Lung (tissue), 12 donors: ENCODE data around the gene UBB. TPM values are rescaled to one million over a fixed set of nuclear protein-coding genes. Genes with fewer than 3 reads are reported as not detected.

Experiments used
- ATAC-seq: fragments of 200-7000 bp; cut with Tn5 transposase; one replicate; pipeline ENCODE4 v1.9.1; 2020; ENCODE audit warnings: moderate number of reproducible peaks; ENCODE audit not compliant: insufficient read depth, low FRiP score
- DNase-seq, 3 donors: peaks; one replicate each; pipeline ENCODE4 v3.0.0-alpha.2; 2013 to 2017
- H3K27ac ChIP-seq, 2 donors: one replicate each; pipeline ENCODE4 v1.5.1; 2013; ENCODE audit warnings: mild to moderate bottlenecking in 2 of 2, moderate library complexity in 2 of 2, control low read depth in 1 of 2, inconsistent platforms in 1 of 2, low read depth in 1 of 2, low read length in 1 of 2
- H3K27me3 ChIP-seq, 3 donors: one replicate each; pipeline ENCODE4 v1.5.1; 2013; ENCODE audit warnings: low read length in 2 of 3; ENCODE audit not compliant: control insufficient read depth in 3 of 3, insufficient read depth in 3 of 3
- H3K36me3 ChIP-seq, 4 donors: one replicate each; pipeline ENCODE4 v1.5.1; 2013; ENCODE audit warnings: low read length in 4 of 4, mild to moderate bottlenecking in 1 of 4, moderate library complexity in 1 of 4; ENCODE audit not compliant: control insufficient read depth in 4 of 4, insufficient read depth in 4 of 4
- H3K4me1 ChIP-seq, 5 donors: one replicate each; pipeline ENCODE4 v1.5.1; 2013; ENCODE audit warnings: low read length in 5 of 5, mild to moderate bottlenecking in 2 of 5, moderate library complexity in 1 of 5; ENCODE audit not compliant: control insufficient read depth in 5 of 5, insufficient read depth in 5 of 5
- H3K4me3 ChIP-seq: one replicate; pipeline ENCODE4 v1.5.1; 2013; ENCODE audit warnings: mild to moderate bottlenecking, control low read depth, moderate library complexity
- H3K9ac ChIP-seq, 2 donors: one replicate each; pipeline ENCODE4 v1.5.1; 2013; ENCODE audit warnings: low read length in 2 of 2, control low read depth in 1 of 2; ENCODE audit not compliant: insufficient read depth in 1 of 2
- H3K9me3 ChIP-seq, 4 donors: one replicate each; pipeline ENCODE4 v1.5.1; 2013; ENCODE audit warnings: low read length in 3 of 4, mild to moderate bottlenecking in 1 of 4, moderate library complexity in 1 of 4; ENCODE audit not compliant: control insufficient read depth in 4 of 4, insufficient read depth in 3 of 4
- CTCF ChIP-seq: IDR thresholded peaks from 2 replicates; pipeline ENCODE4 v1.5.1; 2012; ENCODE audit warnings: mild to moderate bottlenecking; ENCODE audit errors: control extremely low read depth, extremely low read depth
- WGBS, 2 donors: extraction: QIAGEN DNeasy Blood & Tissue Kit; methylation state at CpG; one replicate each; pipeline ENCODE4 v1.1.7; 2013; 5-methylcytosine and 5-hydroxymethylcytosine counted together
- polyA plus RNA-seq, 2 donors: library from polyadenylated mRNA; stranded (reverse); fragments of 200-250 nt; gene quantifications; one replicate each; pipeline ENCODE4 v1.2.1, GENCODE V29; 2013
- total RNA-seq, 2 donors: library from RNA; depleted of rRNA in 1 of 2; stranded (reverse); fragments of >200 nt in 1 of 2; gene quantifications; one replicate each; pipeline ENCODE4 v1.2.1, GENCODE V29; 2014 to 2021
- donor health status: control.
- donor health status: control.
- donor health status: Bipolar disorder and iron deficiency.
- donor health status: healthy.
- donor health status: DM: yes; HTN: yes; CAD: no.

UBB gene
- total and polyA plus RNA-seq, 4 donors: 602 to 1,870 (median 1,244) TPM

GRCh38 chr17:16407911-16408588, 27.2 kb downstream of the UBB start:
- H3K27me3 ChIP-seq: no peaks in the 10 kb centered on the region
- DNase-seq: peak; percentile 59 to 80 (median 77)
- no peak overlapping the region for H3K4me3 ChIP-seq
- peaks cover 0 to 9% (median 0%) of the 10 kb centered on the region in 5 donors for H3K4me1 ChIP-seq
- no peak for TF ChIP-seq CTCF
- no peaks in the 10 kb centered on the region for H3K36me3 ChIP-seq
- WGBS, 2 donors: 25 to 31% methylated on average over 12 to 14 of the region's 14 CpGs
- no peak overlapping the region for H3K9ac ChIP-seq
- H3K9me3 ChIP-seq: no peaks in the 10 kb centered on the region
- no peak for ATAC-seq
- peak overlapping the region in 1 of 2 donors; percentile 85 for H3K27ac ChIP-seq

GRCh38 chr17:16415031-16415924, 34.4 kb downstream of the UBB start, which contains the start of gene TRPV2:
TRPV2 (plus strand) TSS chr17:16415571; CDS start chr17:16417669, 2,098 bp downstream.
- peaks cover 0 to 17% (median 0%) of the 10 kb centered on the region in 4 donors for H3K36me3 ChIP-seq
- H3K27me3 ChIP-seq: no peaks in the 10 kb centered on the region
- H3K9ac ChIP-seq: peak within 1 kb of the TSS in 1 of 2 donors; percentile 9
- H3K4me1 ChIP-seq: peaks cover 0 to 25% (median 6%) of the 10 kb centered on the region in 5 donors
- ATAC-seq: no peak
- 7 to 9% methylated on average over 21 of the region's 21 CpGs for WGBS, 2 donors
- peak within 1 kb of the TSS; percentile 74 to 93 for H3K27ac ChIP-seq
- H3K4me3 ChIP-seq: peak within 1 kb of the TSS; percentile 82
- DNase-seq: no peak
- peak; percentile 43 for TF ChIP-seq CTCF
- H3K9me3 ChIP-seq: no peaks in the 10 kb centered on the region

GRCh38 chr17:16417399-16417798, 36.5 kb downstream of the UBB start:
- Histone ChIP-seq H3K27ac (peak overlapping the region in 1 of 2 donors; percentile 93), H3K27me3 (no peaks in the 10 kb centered on the region), H3K36me3 (peaks cover 0 to 18% (median 0%) of the 10 kb centered on the region in 4 donors), H3K4me3 (no peak overlapping the region), H3K9me3 (no peaks in the 10 kb centered on the region), H3K4me1 (peaks cover 0 to 25% (median 6%) of the 10 kb centered on the region in 5 donors), H3K9ac (no peak overlapping the region)
- TF ChIP-seq CTCF: no peak
- ATAC-seq (no peak), DNase-seq (no peak)
- 91 to 97% methylated on average over 7 of the region's 7 CpGs for WGBS, 2 donors
